ENCODE results near the gene NATD1.
"Not testable (repeated sequence)": the region's sequence is repeated elsewhere in the genome, so short reads cannot be mapped to it uniquely, and the experiment has no call there.

The NATD1 gene

DNA sequence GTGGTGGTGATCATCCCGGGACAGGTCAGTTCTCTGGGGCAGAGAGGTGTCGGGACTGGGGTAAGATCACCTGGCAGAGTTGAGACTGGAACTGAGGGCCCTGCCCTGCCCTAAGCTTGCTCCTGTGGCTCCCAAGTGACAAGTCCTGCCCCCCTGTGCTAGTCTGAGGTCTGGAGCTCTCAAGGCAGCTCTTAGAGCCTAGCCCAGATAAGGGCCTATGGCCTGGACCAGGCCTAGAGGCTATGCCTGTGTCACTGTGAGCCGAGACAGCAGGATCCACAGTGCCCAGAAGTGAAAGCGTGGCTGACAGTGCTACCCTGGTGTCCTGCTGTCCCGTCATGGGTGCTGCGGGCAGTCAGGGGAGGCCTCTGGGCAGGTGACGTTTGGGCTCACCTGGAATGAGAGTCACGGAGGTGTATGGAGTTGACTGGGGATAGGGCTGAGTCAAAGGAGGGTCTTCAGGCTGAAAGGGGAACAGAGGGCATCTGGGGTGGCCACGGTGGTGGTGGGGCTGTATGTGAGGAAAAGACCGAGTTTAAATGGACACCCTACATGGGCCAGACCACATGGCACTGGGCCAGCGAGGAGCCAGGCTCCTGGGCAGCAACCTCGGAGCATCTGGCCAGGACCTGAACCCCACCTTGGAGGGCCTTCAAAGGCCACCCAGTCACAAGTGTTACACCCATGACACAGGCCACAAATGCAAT, 5.5 kb downstream of the NATD1 start:
- no peak for DNase-seq (ENCODE audit: low read depth)

GRCh38 chr17:21246698-21247097, 6.5 kb downstream of the NATD1 start:
- no peak for DNase-seq (ENCODE audit: low read depth)

GRCh38 chr17:21245639-21246084, 7.5 kb downstream of the NATD1 start:
- no peak for DNase-seq (ENCODE audit: low read depth)

DNA sequence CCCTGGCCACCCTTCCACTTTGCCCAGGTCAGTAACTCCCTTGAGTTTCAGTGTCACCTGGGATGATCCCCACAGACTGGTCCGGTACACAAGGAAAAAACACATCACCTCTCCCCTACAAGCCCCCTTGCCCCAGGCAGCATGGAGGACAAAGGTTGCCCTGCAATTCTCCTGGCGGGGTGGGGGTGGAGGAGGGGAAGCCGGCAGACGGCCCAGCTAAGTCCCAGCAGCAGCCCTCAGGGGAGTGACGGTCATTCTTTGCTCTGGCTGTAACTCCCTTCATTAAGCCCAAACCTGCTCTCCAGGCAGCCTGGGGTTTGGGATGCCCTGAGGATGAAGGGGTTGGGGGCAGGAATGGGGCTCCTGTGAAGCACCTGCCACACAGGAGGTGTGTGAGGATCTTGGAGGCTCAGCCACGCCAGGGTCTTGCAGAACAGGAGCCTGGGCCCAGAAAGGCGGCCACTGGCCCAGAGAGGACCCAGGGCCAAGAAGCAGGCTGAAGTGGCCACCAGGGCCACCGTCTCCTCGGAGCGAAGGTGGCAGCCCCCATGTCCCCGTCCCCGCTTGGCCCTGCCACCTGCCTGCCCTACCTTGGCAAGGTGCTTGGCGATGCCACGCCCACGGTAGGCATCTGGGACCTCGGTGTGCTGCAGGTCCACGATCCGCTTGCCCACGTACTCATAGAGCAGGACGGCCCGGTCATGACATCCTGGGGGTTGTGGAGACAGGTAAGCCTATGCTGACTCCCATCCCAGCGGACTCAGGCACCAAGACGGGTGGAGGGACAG, 9.5 kb downstream of the NATD1 start:
- DNase-seq (ENCODE audit: low read depth) = no peak

DNA sequence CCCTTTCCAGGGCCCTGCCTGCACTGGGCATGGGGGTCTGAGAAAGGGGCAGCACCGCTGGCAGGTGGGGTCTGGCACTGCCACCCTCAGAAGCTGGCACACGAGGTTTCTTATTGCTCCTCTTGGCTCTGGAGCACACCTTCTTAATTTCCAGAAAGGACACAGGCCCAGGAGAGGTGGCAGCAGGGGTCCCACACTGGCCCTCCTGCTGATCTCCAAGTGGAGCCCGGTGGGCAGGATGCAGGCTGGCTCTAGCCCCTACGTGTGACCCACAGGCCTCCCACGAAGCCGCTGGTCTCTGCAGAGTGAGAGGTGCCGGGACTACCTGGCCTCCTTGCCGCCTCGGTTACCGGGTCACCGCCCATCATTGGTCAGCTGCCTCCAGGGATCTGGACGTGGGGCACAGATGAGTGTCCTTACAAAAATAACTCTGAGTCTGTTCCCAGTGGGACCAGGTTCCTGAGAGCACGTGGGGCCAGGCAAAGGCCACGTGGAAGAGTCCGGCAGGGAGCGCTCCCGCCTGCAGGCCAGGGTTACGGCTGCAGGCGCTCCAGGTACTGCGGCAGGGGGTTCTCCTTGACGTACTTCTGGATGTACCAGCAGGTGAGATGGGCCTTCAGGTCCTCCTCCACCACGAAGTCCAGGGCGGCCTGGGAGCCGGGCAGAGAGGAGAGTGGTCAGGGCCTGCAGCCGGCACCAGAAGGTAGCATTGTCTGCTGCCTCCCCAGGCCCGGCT, 10.3 kb downstream of the NATD1 start:
- DNase-seq (ENCODE audit: low read depth) = no peak

DNA sequence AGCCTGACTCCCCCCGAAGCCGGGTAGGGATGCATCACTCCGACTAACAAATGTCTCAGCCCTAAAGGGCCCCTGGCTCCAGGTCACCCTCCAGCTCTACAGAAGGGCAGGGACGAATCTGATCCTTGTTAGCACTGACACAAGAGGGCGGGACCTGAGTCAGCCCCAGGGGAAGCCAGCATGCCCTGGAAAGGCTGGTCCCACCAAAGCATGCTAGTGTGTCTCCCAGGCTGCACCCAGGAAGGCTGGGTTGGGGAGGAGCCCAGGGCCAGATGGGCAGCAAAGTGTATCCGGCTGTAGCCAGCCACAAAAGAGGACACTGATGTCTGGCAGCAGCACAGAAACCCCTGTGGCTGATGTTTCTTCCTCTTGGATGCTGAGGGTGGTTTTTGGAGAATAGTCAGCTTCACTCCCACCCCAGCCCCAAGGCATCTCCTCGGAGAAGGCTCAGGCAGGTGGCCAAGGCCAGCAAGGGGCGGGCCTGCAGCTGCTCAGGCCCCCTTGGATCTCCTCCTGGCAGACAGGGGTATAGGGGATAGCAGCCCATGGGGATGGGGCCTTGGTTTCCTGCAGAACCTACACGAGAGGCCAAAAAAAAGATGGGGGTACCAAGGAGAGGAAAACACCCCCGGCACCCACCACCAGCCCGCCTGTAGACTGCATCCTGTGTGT, 11.0 kb downstream of the NATD1 start:
- peak; percentile 78 for DNase-seq (ENCODE audit: low read depth)

DNA sequence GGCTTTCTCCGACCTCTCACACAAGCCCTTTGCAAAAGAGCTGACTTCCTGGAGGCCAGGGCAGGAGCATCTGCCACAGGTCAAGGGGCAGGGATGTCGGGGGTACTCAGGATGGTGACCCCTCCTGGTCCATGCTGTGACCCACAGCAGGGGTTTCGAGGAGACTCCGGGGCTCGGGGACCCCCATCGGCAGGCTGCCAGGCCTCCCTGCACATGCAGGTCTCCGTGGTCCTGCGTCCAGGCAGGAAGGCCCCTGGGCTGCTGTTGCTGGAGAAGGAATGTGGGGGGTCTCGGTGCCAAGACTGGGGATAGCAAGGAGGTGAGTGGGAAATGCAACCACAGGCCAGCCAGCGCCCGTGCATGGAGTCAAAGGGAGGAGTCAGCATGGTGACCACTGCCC, 11.6 kb downstream of the NATD1 start:
- no peak for DNase-seq (ENCODE audit: low read depth)

- no peak for DNase-seq (ENCODE audit: low read depth)
Measured at GRCh38 chr17:21240369-21241055, 12.7 kb downstream of the NATD1 start.

GRCh38 chr17:21239680-21240368, 13.4 kb downstream of the NATD1 start:
- peak; percentile 44 for DNase-seq (ENCODE audit: low read depth)

GRCh38 chr17:21235921-21236320, 17.3 kb downstream of the NATD1 start:
- no peak for DNase-seq (ENCODE audit: low read depth)

DNA sequence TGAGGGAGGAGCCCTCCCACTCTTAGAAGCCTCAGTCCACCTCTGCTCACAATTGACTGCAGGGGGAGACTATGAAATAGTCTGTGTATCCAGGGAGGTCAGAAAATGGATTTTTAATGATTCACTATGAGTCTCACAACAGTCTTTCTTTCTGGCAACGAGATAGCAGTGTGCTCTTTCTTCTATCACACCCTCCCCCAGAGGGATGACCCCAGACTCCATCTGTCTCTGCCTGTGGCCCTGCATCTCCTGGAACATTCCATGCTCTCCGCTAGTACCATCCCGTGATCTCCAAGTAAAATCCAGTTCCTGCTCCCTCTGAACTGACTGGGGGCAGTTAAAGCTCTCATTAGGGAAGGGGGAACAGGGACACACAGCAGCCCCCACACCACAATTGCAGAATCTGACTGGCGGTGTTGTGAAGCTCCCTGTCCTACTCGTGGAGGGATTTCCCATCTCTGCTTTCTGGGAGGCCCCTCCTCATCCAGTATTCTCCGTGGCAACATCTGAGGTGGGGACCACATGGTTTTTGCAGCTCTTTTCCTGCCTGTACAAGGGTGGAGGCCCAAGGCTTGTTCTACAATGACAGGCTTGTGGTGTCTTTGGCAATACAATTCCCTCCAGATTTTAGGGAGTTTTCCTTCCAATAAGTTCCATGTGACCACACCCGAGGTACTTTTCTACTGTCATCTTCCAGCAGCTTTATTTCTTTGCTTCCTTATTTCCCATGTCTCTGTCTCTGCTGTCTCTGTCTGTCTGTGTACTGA, 19.4 kb downstream of the NATD1 start:
- no peak for DNase-seq (ENCODE audit: low read depth)

- DNase-seq (ENCODE audit: low read depth) = no peak
Measured at GRCh38 chr17:21232033-21232749, 21.0 kb downstream of the NATD1 start.

- DNase-seq (ENCODE audit: low read depth) = no peak
Measured at GRCh38 chr17:21231533-21231932, 21.7 kb downstream of the NATD1 start.

- DNase-seq (ENCODE audit: low read depth) = no peak
Measured at GRCh38 chr17:21228845-21229244, 24.4 kb downstream of the NATD1 start.

DNA sequence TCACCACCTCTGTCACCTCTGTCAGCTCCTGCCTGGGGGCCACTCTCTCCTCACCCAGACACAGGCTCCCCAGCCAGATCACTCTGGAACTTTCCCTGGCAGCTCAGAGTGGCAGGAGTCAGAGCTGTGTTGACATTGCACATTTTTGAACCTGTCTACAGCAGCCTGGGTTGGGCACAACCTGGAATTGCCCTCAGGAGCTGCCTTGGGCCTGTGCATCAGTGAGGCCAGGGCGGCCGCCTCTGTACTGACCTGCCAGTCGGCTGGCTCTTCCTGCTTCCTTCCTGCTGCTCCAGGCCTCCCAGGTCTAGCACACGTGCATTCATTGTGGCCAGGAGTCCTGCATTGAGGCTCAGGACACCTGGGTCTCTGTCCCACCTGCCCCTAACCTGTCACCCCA, 25.1 kb downstream of the NATD1 start:
- no peak for DNase-seq (ENCODE audit: low read depth)

GRCh38 chr17:21227277-21227676, 25.9 kb downstream of the NATD1 start:
- DNase-seq (ENCODE audit: low read depth) = not testable (repeated sequence)

- no peak for DNase-seq (ENCODE audit: low read depth)
Measured at GRCh38 chr17:21223086-21223485, 30.1 kb downstream of the NATD1 start.

GRCh38 chr17:21218831-21219380, 34.3 kb downstream of the NATD1 start:
- no peak for DNase-seq (ENCODE audit: low read depth)

DNA sequence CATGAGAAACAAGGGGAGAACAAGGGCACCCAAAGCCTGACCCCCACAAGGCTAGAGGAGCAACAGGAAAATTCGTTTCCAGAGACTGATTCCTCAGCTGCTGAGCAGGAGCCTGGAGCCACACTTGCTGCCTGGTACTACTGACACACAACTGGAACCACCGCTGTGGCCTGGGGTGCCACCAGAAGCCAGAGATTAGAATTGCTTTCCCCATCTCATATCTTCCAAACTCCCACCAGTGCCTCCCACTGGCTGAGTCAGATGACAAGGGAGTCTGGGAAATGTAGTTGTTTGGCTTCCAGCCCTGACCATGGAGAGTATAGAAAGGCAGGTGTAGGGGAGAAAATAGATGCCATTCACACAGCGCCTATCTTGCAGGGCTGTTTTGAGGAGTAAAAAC, 35.1 kb downstream of the NATD1 start:
- peak; percentile 39 for DNase-seq (ENCODE audit: low read depth)

All from EH (cell line).